Activated T-helper 1 cell treated with Interleukin-2 at 50 U/mL for 16 hours (primary cell): ENCODE data around the gene UTP4.
A peak's percentile ranks its signal among the peaks of the same experiment; 100 is the strongest.

Experiments
- DNase-seq: peaks from one replicate; pipeline ENCODE4 v3.0.0-alpha.2; 2020; ENCODE audit warnings: low read depth

The UTP4 gene

GRCh38 chr16:69132424-69133252, at the start of gene UTP4, which contains the start of gene CHTF8:
Gene UTP4, plus strand, starts transcription at chr16:69132649. Its CDS starts 811 bp downstream, at chr16:69133460.
Gene CHTF8, minus strand, starts transcription at chr16:69132588. Its CDS starts 11,130 bp downstream, at chr16:69121458.
- DNase-seq = peak; percentile 79

GRCh38 chr16:69083306-69083941, 49.0 kb upstream of the UTP4 start:
- no peak for DNase-seq

GRCh38 chr16:69084289-69084688, 48.2 kb upstream of the UTP4 start:
- DNase-seq = no peak

GRCh38 chr16:69085032-69085695, 47.3 kb upstream of the UTP4 start:
- DNase-seq = no peak

- DNase-seq = no peak
Measured at GRCh38 chr16:69087161-69087581, 45.3 kb upstream of the UTP4 start.

GRCh38 chr16:69088684-69089083, 43.8 kb upstream of the UTP4 start:
- DNase-seq = no peak

GRCh38 chr16:69089091-69089910, 43.1 kb upstream of the UTP4 start:
- no peak for DNase-seq

- DNase-seq = no peak
Measured at GRCh38 chr16:69093974-69094373, 38.5 kb upstream of the UTP4 start.

GRCh38 chr16:69094501-69094900, 37.9 kb upstream of the UTP4 start:
- DNase-seq = no peak

- no peak for DNase-seq
Measured at GRCh38 chr16:69095193-69095592, 37.3 kb upstream of the UTP4 start.

GRCh38 chr16:69100071-69100691, 32.3 kb upstream of the UTP4 start:
- no peak for DNase-seq

GRCh38 chr16:69105501-69106361, 26.7 kb upstream of the UTP4 start, which contains the start of gene HAS3:
Gene HAS3, plus strand, starts transcription at chr16:69105653. Its CDS starts 3,743 bp downstream, at chr16:69109396.
- no peak for DNase-seq

- no peak for DNase-seq
Measured at GRCh38 chr16:69106491-69107315, 25.7 kb upstream of the UTP4 start.

GRCh38 chr16:69107316-69107962, 25.0 kb upstream of the UTP4 start:
- no peak for DNase-seq

- DNase-seq = no peak
Measured at GRCh38 chr16:69108064-69108904, 24.2 kb upstream of the UTP4 start.

GRCh38 chr16:69108905-69109252, 23.6 kb upstream of the UTP4 start:
- no peak for DNase-seq

GRCh38 chr16:69109486-69110270, 22.8 kb upstream of the UTP4 start:
- DNase-seq = no peak
